Loucy (cell line): Measurements from ENCODE around the gene VCL.

Experiments
- H2AFZ ChIP-seq: fragments of 200-600 bp; sonication (generic); 2 replicates; pipeline ENCODE4 v1.6.0; 2016; ENCODE audit warnings: antibody characterized with exemption, mild to moderate bottlenecking, low read length, moderate library complexity
- H3F3A ChIP-seq: fragments of 200-600 bp; 2 replicates; pipeline ENCODE4 v1.6.0; 2016; ENCODE audit warnings: antibody characterized with exemption, low read depth, mild to moderate bottlenecking
- H3K27me3 ChIP-seq: fragments of 200-600 bp; sonication (generic); 2 replicates; pipeline ENCODE4 v1.6.1; 2014; ENCODE audit warnings: low read length, mild to moderate bottlenecking; ENCODE audit not compliant: insufficient read depth, poor library complexity, severe bottlenecking
- H3K36me3 ChIP-seq: fragments of 200-600 bp; sonication (generic); 2 replicates; pipeline ENCODE4 v1.6.1; 2016; ENCODE audit warnings: low read length; ENCODE audit not compliant: insufficient read depth
- H3K4me1 ChIP-seq: fragments of 200-600 bp; sonication (generic); 2 replicates; pipeline ENCODE4 v1.5.1; 2014; ENCODE audit warnings: low read length, mild to moderate bottlenecking; ENCODE audit not compliant: insufficient read depth, poor library complexity, severe bottlenecking
- H3K4me2 ChIP-seq: fragments of 200-600 bp; sonication (generic); 2 replicates; pipeline ENCODE4 v1.6.0; 2014; ENCODE audit warnings: antibody characterized with exemption, low read length, low read depth, mild to moderate bottlenecking; ENCODE audit not compliant: poor library complexity, severe bottlenecking
- H3K4me3 ChIP-seq: fragments of 200-600 bp; sonication (generic); 2 replicates; pipeline ENCODE4 v1.5.1; 2014; ENCODE audit warnings: low read length, mild to moderate bottlenecking, mixed read lengths; ENCODE audit not compliant: poor library complexity, severe bottlenecking
- H3K79me2 ChIP-seq: fragments of 200-600 bp; sonication (generic); 2 replicates; pipeline ENCODE4 v1.6.1; 2014; ENCODE audit warnings: low read length; ENCODE audit not compliant: insufficient read depth
- H3K9ac ChIP-seq: fragments of 200-600 bp; sonication (generic); 2 replicates; pipeline ENCODE4 v1.6.0; 2014; ENCODE audit warnings: mild to moderate bottlenecking, low read depth, low read length, moderate library complexity; ENCODE audit not compliant: poor library complexity, severe bottlenecking
- H3K9me2 ChIP-seq: fragments of 200-600 bp; sonication (generic); replicated peaks from 2 replicates; pipeline ENCODE4 v1.6.1; 2016; ENCODE audit warnings: low read depth, low read length, mixed read lengths
- H3K9me3 ChIP-seq: fragments of 200-600 bp; sonication (generic); 2 replicates; pipeline ENCODE4 v1.6.1; 2014; ENCODE audit warnings: mild to moderate bottlenecking, antibody characterized with exemption, low read length, low read depth; ENCODE audit not compliant: insufficient read depth
- H4K20me1 ChIP-seq: fragments of 200-600 bp; sonication (generic); 2 replicates; pipeline ENCODE4 v1.6.0; 2014; ENCODE audit warnings: antibody characterized with exemption, low read length, mild to moderate bottlenecking; ENCODE audit not compliant: insufficient read depth, poor library complexity, severe bottlenecking
- CTCF ChIP-seq: fragments of 200-600 bp; sonication (generic); conservative IDR thresholded peaks from 2 replicates; pipeline ENCODE4 v1.5.1; 2014; ENCODE audit warnings: mild to moderate bottlenecking, antibody characterized with exemption, low read length
- EZH2phosphoT487 ChIP-seq: fragments of 200-600 bp; IDR thresholded peaks from 2 replicates; pipeline ENCODE4 v1.6.1; 2018; ENCODE audit warnings: antibody characterized with exemption, mild to moderate bottlenecking, moderate library complexity, borderline replicate concordance

VCL gene

GRCh38 chr10:73983096-73984047, 14.5 kb upstream of the VCL start:
- H2AFZ ChIP-seq: 0 out of 2 replicates have a peak overlapping the region, but pooled peaks have one; percentile 21

GRCh38 chr10:73989594-73990150, 8.2 kb upstream of the VCL start:
- H4K20me1 ChIP-seq: no peaks in the 10 kb centered on the region
- H3F3A ChIP-seq: peaks cover 5% of the 10 kb centered on the region; the same call in 1 of the 2 replicates
- H3K79me2 ChIP-seq: no peaks in the 10 kb centered on the region
- no peak overlapping the region for H2AFZ ChIP-seq
- peaks cover 29% of the 10 kb centered on the region for H3K4me1 ChIP-seq
- H3K4me2 ChIP-seq: no peak overlapping the region
- no peaks in the 10 kb centered on the region for H3K36me3 ChIP-seq
- TF ChIP-seq EZH2phosphoT487 (no peak), CTCF (no peak)
- no peaks in the 10 kb centered on the region for H3K27me3 ChIP-seq
- H3K4me3 ChIP-seq: no peak overlapping the region
- no peaks in the 10 kb centered on the region for H3K9me2 ChIP-seq
- no peaks in the 10 kb centered on the region for H3K9me3 ChIP-seq
- H3K9ac ChIP-seq: no peak overlapping the region

More at GRCh38 chr10:73983096-73984047, 14.5 kb upstream of the VCL start:
- Histone ChIP-seq H3K9ac (no peak overlapping the region), H4K20me1 (no peaks in the 10 kb centered on the region), H3K27me3 (no peaks in the 10 kb centered on the region), H3K9me2 (no peaks in the 10 kb centered on the region), H3K4me3 (no peak overlapping the region), H3F3A (no peaks in the 10 kb centered on the region), H3K4me2 (no peak overlapping the region), H3K36me3 (no peaks in the 10 kb centered on the region), H3K4me1 (no peaks in the 10 kb centered on the region), H3K9me3 (no peaks in the 10 kb centered on the region), H3K79me2 (no peaks in the 10 kb centered on the region)
- no peak for TF ChIP-seq EZH2phosphoT487
- TF ChIP-seq CTCF: no peak

GRCh38 chr10:73991203-73991883, 6.6 kb upstream of the VCL start:
- Histone ChIP-seq H3K9me2 (no peaks in the 10 kb centered on the region), H3K4me1 (peaks cover 36% of the 10 kb centered on the region), H2AFZ (peak overlapping the region; percentile 34), H3K4me3 (peak overlapping the region; percentile 45), H3K79me2 (no peaks in the 10 kb centered on the region), H4K20me1 (no peaks in the 10 kb centered on the region), H3K27me3 (no peaks in the 10 kb centered on the region), H3K36me3 (no peaks in the 10 kb centered on the region), H3K9ac (peak overlapping the region; percentile 41), H3K9me3 (no peaks in the 10 kb centered on the region), H3F3A (peaks cover 5% of the 10 kb centered on the region; the same call in 1 of the 2 replicates), H3K4me2 (peak overlapping the region; percentile 66)
- no peak for TF ChIP-seq CTCF
- no peak for TF ChIP-seq EZH2phosphoT487
